ENCODE results near the gene PPP2CA.

DNA sequence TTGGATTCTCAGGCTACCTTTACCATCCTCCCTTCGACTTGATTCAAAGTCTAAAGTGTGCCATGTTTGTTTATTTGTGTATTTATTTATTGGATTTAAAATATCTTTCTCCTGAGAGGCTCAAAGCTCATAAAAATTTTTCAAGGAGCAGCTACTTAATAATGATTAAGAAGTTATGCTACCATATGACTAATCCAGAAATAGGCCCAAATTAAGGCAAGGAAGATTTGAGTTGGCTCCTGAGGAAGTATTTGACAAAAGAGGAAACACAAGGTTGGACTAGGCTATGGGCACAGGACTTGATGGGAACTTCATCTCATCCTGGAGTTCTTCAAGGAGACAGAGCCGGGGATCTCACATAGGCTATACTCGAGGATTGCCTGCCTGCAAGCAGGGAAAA, 22.4 kb upstream of the PPP2CA start:
- TF ChIP-seq NFATC4 (CRISPR knock-in tag; IDR thresholded peaks at IDR 0.05), result no peak
- no peak for TF ChIP-seq JUN (CRISPR knock-in tag; IDR thresholded peaks at IDR 0.05)
- TF ChIP-seq, protein P1, sequence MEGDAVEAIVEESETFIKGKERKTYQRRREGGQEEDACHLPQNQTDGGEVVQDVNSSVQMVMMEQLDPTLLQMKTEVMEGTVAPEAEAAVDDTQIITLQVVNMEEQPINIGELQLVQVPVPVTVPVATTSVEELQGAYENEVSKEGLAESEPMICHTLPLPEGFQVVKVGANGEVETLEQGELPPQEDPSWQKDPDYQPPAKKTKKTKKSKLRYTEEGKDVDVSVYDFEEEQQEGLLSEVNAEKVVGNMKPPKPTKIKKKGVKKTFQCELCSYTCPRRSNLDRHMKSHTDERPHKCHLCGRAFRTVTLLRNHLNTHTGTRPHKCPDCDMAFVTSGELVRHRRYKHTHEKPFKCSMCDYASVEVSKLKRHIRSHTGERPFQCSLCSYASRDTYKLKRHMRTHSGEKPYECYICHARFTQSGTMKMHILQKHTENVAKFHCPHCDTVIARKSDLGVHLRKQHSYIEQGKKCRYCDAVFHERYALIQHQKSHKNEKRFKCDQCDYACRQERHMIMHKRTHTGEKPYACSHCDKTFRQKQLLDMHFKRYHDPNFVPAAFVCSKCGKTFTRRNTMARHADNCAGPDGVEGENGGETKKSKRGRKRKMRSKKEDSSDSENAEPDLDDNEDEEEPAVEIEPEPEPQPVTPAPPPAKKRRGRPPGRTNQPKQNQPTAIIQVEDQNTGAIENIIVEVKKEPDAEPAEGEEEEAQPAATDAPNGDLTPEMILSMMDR (IDR thresholded peaks at IDR 0.05), result no peak
- no peak for TF ChIP-seq MXD4 (CRISPR knock-in tag; IDR thresholded peaks at IDR 0.05; ENCODE audit: borderline replicate concordance)
- TF ChIP-seq FOXK1 (CRISPR knock-in tag; IDR thresholded peaks at IDR 0.05), result no peak
- TF ChIP-seq TP53 (CRISPR knock-in tag; IDR thresholded peaks at IDR 0.05), result no peak
- TF ChIP-seq, protein P2, sequence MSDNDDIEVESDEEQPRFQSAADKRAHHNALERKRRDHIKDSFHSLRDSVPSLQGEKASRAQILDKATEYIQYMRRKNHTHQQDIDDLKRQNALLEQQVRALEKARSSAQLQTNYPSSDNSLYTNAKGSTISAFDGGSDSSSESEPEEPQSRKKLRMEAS (CRISPR knock-in tag; IDR thresholded peaks at IDR 0.05), result no peak

Measured in WTC11 (cell line).